Stomach (tissue), 4 donors: ENCODE measurements around the gene UTP11.

ENCODE experiments used
- EP300 ChIP-seq: sonication (generic); formaldehyde crosslinking; IDR thresholded peaks from one replicate; pipeline ENCODE4 v1.6.1; 2017; ENCODE audit warnings: antibody characterized with exemption
- POLR2AphosphoS5 ChIP-seq, 3 donors: sonication (generic); formaldehyde crosslinking; IDR thresholded peaks; one replicate each; pipeline ENCODE4 v1.6.1; 2016; ENCODE audit warnings: antibody characterized with exemption in 3 of 3
- TF ChIP-seq, protein P1 (sequence below), 7 experiments: fragments of 450-650 bp in 4 of 7; fragments of 200-600 bp in 3 of 7; sonication (generic) in 3 of 7; IDR thresholded peaks; one replicate each; pipeline ENCODE4 v1.5.1; 2016 to 2019; ENCODE audit warnings: antibody characterized with exemption in 7 of 7, control low read depth in 2 of 7, mild to moderate bottlenecking in 1 of 7

- TF ChIP-seq, protein P1, sequence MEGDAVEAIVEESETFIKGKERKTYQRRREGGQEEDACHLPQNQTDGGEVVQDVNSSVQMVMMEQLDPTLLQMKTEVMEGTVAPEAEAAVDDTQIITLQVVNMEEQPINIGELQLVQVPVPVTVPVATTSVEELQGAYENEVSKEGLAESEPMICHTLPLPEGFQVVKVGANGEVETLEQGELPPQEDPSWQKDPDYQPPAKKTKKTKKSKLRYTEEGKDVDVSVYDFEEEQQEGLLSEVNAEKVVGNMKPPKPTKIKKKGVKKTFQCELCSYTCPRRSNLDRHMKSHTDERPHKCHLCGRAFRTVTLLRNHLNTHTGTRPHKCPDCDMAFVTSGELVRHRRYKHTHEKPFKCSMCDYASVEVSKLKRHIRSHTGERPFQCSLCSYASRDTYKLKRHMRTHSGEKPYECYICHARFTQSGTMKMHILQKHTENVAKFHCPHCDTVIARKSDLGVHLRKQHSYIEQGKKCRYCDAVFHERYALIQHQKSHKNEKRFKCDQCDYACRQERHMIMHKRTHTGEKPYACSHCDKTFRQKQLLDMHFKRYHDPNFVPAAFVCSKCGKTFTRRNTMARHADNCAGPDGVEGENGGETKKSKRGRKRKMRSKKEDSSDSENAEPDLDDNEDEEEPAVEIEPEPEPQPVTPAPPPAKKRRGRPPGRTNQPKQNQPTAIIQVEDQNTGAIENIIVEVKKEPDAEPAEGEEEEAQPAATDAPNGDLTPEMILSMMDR (IDR thresholded peaks at IDR 0.05) = no peak
- no peak for TF ChIP-seq POLR2AphosphoS5 (IDR thresholded peaks at IDR 0.05)
- no peak for TF ChIP-seq EP300
Observed at GRCh38 chr1:38029685-38030511, 17.4 kb downstream of the UTP11 start.
